Smooth muscle cell (in vitro differentiated cells): Measurements from ENCODE around the gene FGF13. TPM values are rescaled to one million over a fixed set of nuclear protein-coding genes. Genes with fewer than 3 reads are reported as not detected.

Experiments used
- DNase-seq: peaks from one replicate; lab custom pipeline; 2025; ENCODE audit not compliant: unreplicated experiment; lab: John Stamatoyannopoulos, UW
- H2AFZ ChIP-seq: fragments of 200-600 bp; sonication (generic); 2 replicates; pipeline ENCODE4 v1.6.0; 2016; ENCODE audit warnings: antibody characterized with exemption, low read depth, mild to moderate bottlenecking
- H3F3A ChIP-seq: fragments of 200-600 bp; sonication (generic); 2 replicates; pipeline ENCODE4 v1.6.0; 2017; ENCODE audit warnings: antibody characterized with exemption, low read depth
- H3K27ac ChIP-seq: fragments of 200-600 bp; sonication (generic); 2 replicates; pipeline ENCODE4 v1.5.1; 2016; ENCODE audit warnings: low read depth, mild to moderate bottlenecking
- H3K27me3 ChIP-seq: fragments of 200-600 bp; sonication (generic); 2 replicates; pipeline ENCODE4 v1.6.1; 2016; ENCODE audit warnings: low read depth, mild to moderate bottlenecking
- H3K36me3 ChIP-seq: fragments of 200-600 bp; sonication (generic); 2 replicates; pipeline ENCODE4 v1.5.1; 2016; ENCODE audit warnings: low read depth
- H3K4me1 ChIP-seq: fragments of 200-600 bp; sonication (generic); 2 replicates; pipeline ENCODE4 v1.5.1; 2016; ENCODE audit warnings: low read depth
- H3K4me2 ChIP-seq: fragments of 200-600 bp; sonication (generic); 2 replicates; pipeline ENCODE4 v1.6.0; 2016; ENCODE audit warnings: mild to moderate bottlenecking
- H3K4me3 ChIP-seq: fragments of 200-600 bp; sonication (generic); 2 replicates; pipeline ENCODE4 v1.5.1; 2016; ENCODE audit warnings: mild to moderate bottlenecking
- H3K79me2 ChIP-seq: fragments of 200-600 bp; sonication (generic); 2 replicates; pipeline ENCODE4 v1.6.0; 2016; ENCODE audit warnings: low read depth, mild to moderate bottlenecking
- H3K9ac ChIP-seq: fragments of 200-600 bp; sonication (generic); 2 replicates; pipeline ENCODE4 v1.6.0; 2016; ENCODE audit warnings: low read depth
- H3K9me3 ChIP-seq: fragments of 200-600 bp; sonication (generic); replicated peaks from 2 replicates; pipeline ENCODE4 v1.5.1; 2016; ENCODE audit warnings: low read depth
- H4K20me1 ChIP-seq: fragments of 200-600 bp; sonication (generic); 2 replicates; pipeline ENCODE4 v1.6.0; 2016; ENCODE audit warnings: low read depth
- CTCF ChIP-seq: fragments of 200-600 bp; sonication (generic); IDR thresholded peaks from 2 replicates; pipeline ENCODE4 v1.5.1; 2017; ENCODE audit warnings: borderline replicate concordance, mild to moderate bottlenecking, antibody characterized with exemption; ENCODE audit not compliant: insufficient read depth, poor library complexity, severe bottlenecking
- WGBS: methylation state at CpG from one replicate; pipeline ENCODE4 v1.1.7; 2016; ENCODE audit warnings: low lambda C conversion rate; 5-methylcytosine and 5-hydroxymethylcytosine counted together
- polyA plus RNA-seq: library from polyadenylated mRNA; unstranded; fragments of >200 nt; fragmentation: Nextera tagmentation; extraction: Ambion mirVana; gene quantifications from 2 replicates; pipeline ENCODE4 v1.2.1, GENCODE V29; 2016
- total RNA-seq: library from RNA; depleted of rRNA; stranded (reverse); fragments of >200 nt; gene quantifications from 2 replicates; pipeline ENCODE4 v1.2.3, GENCODE V29; 2014

The FGF13 gene
- total RNA-seq: 0.54 and 0.81 TPM in 2 replicates
- polyA plus RNA-seq: 0.58 TPM in 1 of 2 replicates, not detected in the other

GRCh38 chrX:138711399-138712347 lies at the start of gene FGF13:
TSS of gene FGF13 (minus strand) at chrX:138711717. CDS start at chrX:138711003, 714 bp downstream.
- DNase-seq: peak; percentile 0
- no peaks in the 10 kb centered on the region for H3K36me3 ChIP-seq
- H3K27me3 ChIP-seq: peaks cover 7% of the 10 kb centered on the region
- H3K27ac ChIP-seq: no peak within 1 kb of the TSS
- 49% methylated on average over 44 of the region's 65 CpGs for WGBS
- H3K4me1 ChIP-seq: no peaks in the 10 kb centered on the region
- peak within 1 kb of the TSS; percentile 83 for H3K4me2 ChIP-seq
- no peak for TF ChIP-seq CTCF
- no peak within 1 kb of the TSS for H3K9ac ChIP-seq
- peak within 1 kb of the TSS; percentile 54 for H2AFZ ChIP-seq
- no peaks in the 10 kb centered on the region for H3F3A ChIP-seq
- no peaks in the 10 kb centered on the region for H4K20me1 ChIP-seq
- no peaks in the 10 kb centered on the region for H3K79me2 ChIP-seq
- no peaks in the 10 kb centered on the region for H3K9me3 ChIP-seq
- H3K4me3 ChIP-seq: peak within 1 kb of the TSS; percentile 48

- Histone ChIP-seq H3K4me3 (no peak overlapping the region), H3K4me1 (no peaks in the 10 kb centered on the region), H3K9me3 (no peaks in the 10 kb centered on the region), H3K4me2 (no peak overlapping the region), H3K27ac (no peak overlapping the region), H3K9ac (no peak overlapping the region), H3K79me2 (no peaks in the 10 kb centered on the region), H2AFZ (no peak overlapping the region), H3F3A (no peaks in the 10 kb centered on the region), H3K27me3 (no peaks in the 10 kb centered on the region), H4K20me1 (no peaks in the 10 kb centered on the region), H3K36me3 (no peaks in the 10 kb centered on the region)
- no peak for DNase-seq
- WGBS: 65% methylated on average over 5 of the region's 5 CpGs
- TF ChIP-seq CTCF: no peak
Observed at GRCh38 chrX:138759217-138759943, 47.9 kb upstream of the FGF13 start.

- WGBS: 45% methylated on average over 2 of the region's 2 CpGs
- peak; percentile 44 for TF ChIP-seq CTCF
- H3K9ac ChIP-seq: no peak overlapping the region
- no peaks in the 10 kb centered on the region for H3K9me3 ChIP-seq
- H3K27me3 ChIP-seq: no peaks in the 10 kb centered on the region
- H3K27ac ChIP-seq: no peak overlapping the region
- no peaks in the 10 kb centered on the region for H3K79me2 ChIP-seq
- H3K4me1 ChIP-seq: no peaks in the 10 kb centered on the region
- H3F3A ChIP-seq: no peaks in the 10 kb centered on the region
- H3K36me3 ChIP-seq: no peaks in the 10 kb centered on the region
- H2AFZ ChIP-seq: no peak overlapping the region
- DNase-seq: peak; percentile 0
- no peak overlapping the region for H3K4me3 ChIP-seq
- no peak overlapping the region for H3K4me2 ChIP-seq
- no peaks in the 10 kb centered on the region for H4K20me1 ChIP-seq
Observed at GRCh38 chrX:138756234-138756633, 44.7 kb upstream of the FGF13 start.
